OCI-LY1 (cell line): Measurements from ENCODE around the gene GPRIN1.

Source experiments
- EZH2 ChIP-seq: fragments of 200-600 bp; sonication (generic), shearing (Covaris generic); IDR thresholded peaks from 2 replicates; pipeline ENCODE4 v1.8.0; 2017; ENCODE audit warnings: borderline replicate concordance, mixed run types, mild to moderate bottlenecking, antibody characterized with exemption, low read length, moderate library complexity, mixed read lengths
- TF ChIP-seq, protein P1 (sequence below): fragments of 200-600 bp; sonication (generic), shearing (Covaris generic); IDR thresholded peaks from 2 replicates; pipeline ENCODE4 v1.5.1; 2017; ENCODE audit warnings: mild to moderate bottlenecking, antibody characterized with exemption, low read length, moderate library complexity, mixed read lengths

DNA sequence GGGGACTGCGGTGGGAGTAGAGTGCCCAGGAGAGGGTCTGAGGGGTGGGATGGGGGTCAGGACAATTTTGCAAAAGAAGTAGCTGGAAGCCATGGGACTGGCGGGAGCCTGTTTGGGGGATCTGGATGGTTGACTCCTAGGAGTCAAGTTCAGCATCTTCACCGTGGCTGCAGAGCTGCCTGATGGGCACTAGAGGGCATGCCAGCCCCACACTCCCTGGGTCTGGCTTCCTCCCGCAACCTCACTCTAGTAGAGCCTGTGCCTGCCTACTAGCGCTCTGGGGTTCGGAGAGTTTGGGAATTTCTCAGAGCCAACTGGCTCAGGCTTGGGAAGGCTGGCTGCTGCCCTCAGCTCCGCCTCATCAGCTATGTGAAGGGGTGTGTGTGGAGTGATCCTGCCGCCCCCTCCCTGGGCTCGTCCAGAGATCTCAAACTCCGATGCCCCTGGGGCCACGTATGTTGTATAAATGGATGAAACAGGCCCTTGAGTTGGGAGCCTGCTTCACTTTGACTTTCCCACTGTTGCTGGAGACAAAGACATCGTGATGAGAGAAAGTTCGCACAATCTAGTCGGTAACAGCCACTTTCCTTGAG is 48.1 kb upstream of the GPRIN1 start:
- TF ChIP-seq, protein P1, sequence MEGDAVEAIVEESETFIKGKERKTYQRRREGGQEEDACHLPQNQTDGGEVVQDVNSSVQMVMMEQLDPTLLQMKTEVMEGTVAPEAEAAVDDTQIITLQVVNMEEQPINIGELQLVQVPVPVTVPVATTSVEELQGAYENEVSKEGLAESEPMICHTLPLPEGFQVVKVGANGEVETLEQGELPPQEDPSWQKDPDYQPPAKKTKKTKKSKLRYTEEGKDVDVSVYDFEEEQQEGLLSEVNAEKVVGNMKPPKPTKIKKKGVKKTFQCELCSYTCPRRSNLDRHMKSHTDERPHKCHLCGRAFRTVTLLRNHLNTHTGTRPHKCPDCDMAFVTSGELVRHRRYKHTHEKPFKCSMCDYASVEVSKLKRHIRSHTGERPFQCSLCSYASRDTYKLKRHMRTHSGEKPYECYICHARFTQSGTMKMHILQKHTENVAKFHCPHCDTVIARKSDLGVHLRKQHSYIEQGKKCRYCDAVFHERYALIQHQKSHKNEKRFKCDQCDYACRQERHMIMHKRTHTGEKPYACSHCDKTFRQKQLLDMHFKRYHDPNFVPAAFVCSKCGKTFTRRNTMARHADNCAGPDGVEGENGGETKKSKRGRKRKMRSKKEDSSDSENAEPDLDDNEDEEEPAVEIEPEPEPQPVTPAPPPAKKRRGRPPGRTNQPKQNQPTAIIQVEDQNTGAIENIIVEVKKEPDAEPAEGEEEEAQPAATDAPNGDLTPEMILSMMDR = peak; percentile 78
- no peak for TF ChIP-seq EZH2
